Central memory CD8-positive, alpha-beta T cell (primary cell): ENCODE results near the gene SCP2.

Experiments
- ATAC-seq: fragments of 150-1000 bp; cut with Tn5 transposase; replicated peaks from 2 replicates; pipeline ENCODE4 v1.10.0; 2022; ENCODE audit warnings: mild to moderate bottlenecking, moderate FRiP score, moderate number of reproducible peaks; ENCODE audit not compliant: poor library complexity, severe bottlenecking; ENCODE audit errors: extremely low read depth
- DNase-seq, 2 donors: peaks; one replicate each; pipeline ENCODE4 v3.0.0; 2021; ENCODE audit warnings: low spot score in 2 of 2
- H3K27ac Mint-ChIP-seq: one replicate; pipeline ENCODE4 v1.8.0; 2022; ENCODE audit warnings: low read depth, mild to moderate bottlenecking, moderate library complexity, mixed read lengths
- H3K27me3 Mint-ChIP-seq: one replicate; pipeline ENCODE4 v1.8.0; 2022; ENCODE audit warnings: mixed read lengths
- H3K36me3 Mint-ChIP-seq: one replicate; pipeline ENCODE4 v1.8.0; 2022; ENCODE audit warnings: mild to moderate bottlenecking, moderate library complexity, mixed read lengths; ENCODE audit not compliant: insufficient read depth
- H3K4me1 Mint-ChIP-seq: one replicate; pipeline ENCODE4 v1.8.0; 2022; ENCODE audit warnings: mixed read lengths
- H3K4me3 Mint-ChIP-seq: one replicate; pipeline ENCODE4 v1.8.0; 2022; ENCODE audit warnings: mild to moderate bottlenecking, moderate library complexity, mixed read lengths
- H3K9me3 Mint-ChIP-seq: one replicate; pipeline ENCODE4 v1.8.0; 2022; ENCODE audit warnings: mixed read lengths

SCP2 gene

DNA sequence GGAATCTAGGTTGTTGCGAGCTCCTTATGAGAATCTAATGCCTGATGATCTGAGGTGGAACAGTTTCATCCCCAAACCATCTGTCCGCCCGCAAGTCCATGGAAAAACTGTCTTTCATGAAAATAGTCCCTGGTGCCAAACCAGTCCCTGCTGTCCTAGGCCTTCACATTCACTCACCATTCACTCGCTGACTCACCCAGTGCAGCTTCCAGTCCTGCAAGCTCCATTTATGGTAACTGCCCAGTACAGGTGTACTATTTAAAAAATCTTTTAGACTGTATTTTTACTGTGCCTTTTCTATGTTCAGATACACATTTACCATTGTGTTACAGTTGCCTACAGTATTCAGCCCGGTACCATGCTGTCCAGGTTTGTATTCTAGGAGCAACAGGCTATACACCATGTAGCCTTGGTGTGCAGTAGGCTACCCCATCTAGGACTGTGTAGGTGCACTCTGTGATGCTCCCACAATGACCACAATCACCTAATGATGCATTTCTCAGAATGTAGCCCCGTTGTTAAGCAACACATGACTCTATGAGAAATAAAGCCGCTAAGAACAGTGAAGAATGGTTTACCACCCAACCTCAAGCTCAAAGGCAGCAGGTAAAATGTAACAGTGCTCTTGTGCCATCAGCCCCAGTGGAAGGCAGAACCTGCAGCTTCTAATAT lies 7.9 kb upstream of the SCP2 start:
- H3K27me3 Mint-ChIP-seq, result no peaks in the 10 kb centered on the region
- DNase-seq (no peak), ATAC-seq (peak; percentile 62)
- peaks cover 26% of the 10 kb centered on the region for H3K4me1 Mint-ChIP-seq
- H3K9me3 Mint-ChIP-seq, result no peaks in the 10 kb centered on the region
- peaks cover 11% of the 10 kb centered on the region for H3K36me3 Mint-ChIP-seq
- H3K27ac Mint-ChIP-seq, result peak overlapping the region; percentile 90
- peak overlapping the region; percentile 82 for H3K4me3 Mint-ChIP-seq

DNA sequence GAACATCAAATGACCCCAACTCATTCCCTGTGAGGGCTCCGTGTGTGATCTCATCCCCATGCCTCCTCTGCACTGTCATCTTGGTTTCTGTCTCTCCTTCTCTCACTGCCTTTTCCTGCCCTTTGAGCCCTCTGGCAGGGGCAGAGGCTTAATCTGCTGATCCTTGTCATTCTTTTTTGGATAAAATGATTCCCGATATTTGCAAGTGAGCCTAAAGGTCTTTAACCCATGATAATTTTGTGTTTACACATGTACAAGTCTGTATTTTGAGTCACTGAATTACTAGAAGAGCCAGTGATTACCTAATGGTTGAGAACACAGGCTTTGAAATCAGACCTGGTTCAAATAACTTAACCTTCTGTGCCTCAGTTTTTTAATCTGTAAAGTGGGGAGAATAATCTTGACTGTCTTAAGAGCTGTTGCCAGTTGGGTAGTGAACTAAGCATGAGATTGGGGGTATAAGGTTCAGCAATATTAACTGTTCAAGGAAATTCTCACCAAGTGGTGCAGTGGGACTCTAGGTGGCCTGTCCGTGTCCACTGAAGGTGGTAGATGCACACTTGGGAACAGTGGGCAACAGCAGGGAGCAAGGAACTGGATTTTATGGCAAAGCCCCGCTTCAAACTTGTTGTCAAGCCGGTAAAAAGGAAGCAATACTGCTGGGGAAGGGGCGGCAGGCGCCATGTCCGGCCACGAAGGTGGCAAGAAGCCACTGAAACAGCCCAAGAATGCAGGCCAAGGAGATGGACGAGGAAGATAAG lies 7.2 kb upstream of the SCP2 start:
- Mint-ChIP-seq H3K4me3 (peak overlapping the region; percentile 82), H3K27ac (peak overlapping the region; percentile 90), H3K27me3 (no peaks in the 10 kb centered on the region)

DNA sequence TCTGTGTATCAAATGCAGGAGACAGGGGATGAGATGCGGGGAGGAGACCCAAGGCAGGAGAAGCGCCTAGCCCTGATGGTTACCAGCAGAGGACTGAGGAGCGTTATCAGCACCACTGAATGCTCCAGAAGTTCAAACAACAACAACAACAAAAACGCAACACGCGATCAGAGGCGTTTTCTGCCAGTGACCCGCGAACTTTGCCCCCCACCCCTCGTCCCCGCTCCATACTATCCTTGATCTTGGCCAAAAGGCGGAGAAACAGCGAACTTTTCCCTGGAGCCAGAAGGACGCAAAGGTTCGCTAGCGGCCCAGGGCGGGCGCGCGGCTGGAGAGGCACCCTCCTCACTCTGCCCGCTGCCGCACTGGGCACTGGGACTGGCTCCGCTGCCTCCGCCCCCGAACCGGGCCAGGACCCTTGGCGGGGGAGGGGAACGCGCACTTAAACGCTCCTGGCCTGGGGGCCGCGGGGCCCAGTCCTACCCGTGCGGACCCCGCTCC lies 6.2 kb upstream of the SCP2 start:
- H3K9me3 Mint-ChIP-seq, result no peaks in the 10 kb centered on the region
- peaks cover 26% of the 10 kb centered on the region for H3K4me1 Mint-ChIP-seq
- ATAC-seq (no peak), DNase-seq (no peak)
- H3K27me3 Mint-ChIP-seq, result no peaks in the 10 kb centered on the region
- H3K27ac Mint-ChIP-seq, result peak overlapping the region; percentile 90
- H3K4me3 Mint-ChIP-seq, result peak overlapping the region; percentile 82
- peaks cover 11% of the 10 kb centered on the region for H3K36me3 Mint-ChIP-seq

More for the DNA sequence above, 7.2 kb upstream of the SCP2 start:
- DNase-seq (no peak), ATAC-seq (no peak)
- no peaks in the 10 kb centered on the region for H3K9me3 Mint-ChIP-seq
- H3K36me3 Mint-ChIP-seq, result peaks cover 11% of the 10 kb centered on the region
- peaks cover 26% of the 10 kb centered on the region for H3K4me1 Mint-ChIP-seq

DNA sequence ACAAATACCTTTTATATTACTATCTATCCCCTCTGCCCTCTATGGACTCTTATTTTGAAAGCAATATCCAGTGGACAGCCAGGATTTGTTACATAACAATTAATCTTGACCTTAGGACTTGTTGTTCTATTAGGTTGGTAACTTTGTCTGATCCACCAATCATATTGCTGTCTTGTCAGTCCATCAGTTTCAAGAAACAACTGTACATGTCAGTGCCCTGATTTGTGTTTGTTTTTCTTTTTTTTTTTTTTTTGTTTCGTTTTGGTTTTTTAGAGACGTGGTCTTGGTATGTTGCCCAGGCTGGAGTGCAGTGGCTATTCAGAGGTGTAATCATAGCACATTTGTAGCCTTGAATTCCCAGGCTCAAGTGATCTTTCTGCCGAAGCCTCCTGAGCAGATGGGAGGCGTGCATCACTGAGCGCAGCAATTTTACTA lies 1.5 kb upstream of the SCP2 start:
- Mint-ChIP-seq H3K4me3 (peak overlapping the region; percentile 83), H3K4me1 (peaks cover 25% of the 10 kb centered on the region), H3K36me3 (peaks cover 11% of the 10 kb centered on the region), H3K27me3 (no peaks in the 10 kb centered on the region), H3K27ac (no peak overlapping the region), H3K9me3 (no peaks in the 10 kb centered on the region)
- DNase-seq, result no peak
- no peak for ATAC-seq

DNA sequence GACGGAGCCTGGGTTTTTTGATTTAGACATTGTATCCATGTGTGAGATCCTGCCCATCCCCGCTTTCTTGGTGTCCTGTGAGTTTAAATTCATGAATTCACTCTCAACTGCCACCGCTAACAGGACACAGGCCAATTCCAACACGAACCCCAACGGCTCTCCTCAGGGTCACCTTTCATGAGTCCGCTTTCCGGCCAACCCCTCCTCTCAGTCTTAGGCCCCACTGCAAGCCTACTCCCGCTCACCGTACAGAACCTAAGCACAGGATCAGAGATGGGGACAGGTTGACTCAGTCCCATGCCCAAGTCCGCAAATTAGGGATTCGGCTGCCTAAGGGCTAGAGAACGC lies 238 bp upstream of the SCP2 start:
- ATAC-seq (peak; percentile 7), DNase-seq (no peak)
- Mint-ChIP-seq H3K9me3 (no peaks in the 10 kb centered on the region), H3K27ac (peak overlapping the region; percentile 32), H3K27me3 (no peaks in the 10 kb centered on the region), H3K4me3 (peak overlapping the region; percentile 83), H3K4me1 (peaks cover 19% of the 10 kb centered on the region), H3K36me3 (peaks cover 8% of the 10 kb centered on the region)

DNA sequence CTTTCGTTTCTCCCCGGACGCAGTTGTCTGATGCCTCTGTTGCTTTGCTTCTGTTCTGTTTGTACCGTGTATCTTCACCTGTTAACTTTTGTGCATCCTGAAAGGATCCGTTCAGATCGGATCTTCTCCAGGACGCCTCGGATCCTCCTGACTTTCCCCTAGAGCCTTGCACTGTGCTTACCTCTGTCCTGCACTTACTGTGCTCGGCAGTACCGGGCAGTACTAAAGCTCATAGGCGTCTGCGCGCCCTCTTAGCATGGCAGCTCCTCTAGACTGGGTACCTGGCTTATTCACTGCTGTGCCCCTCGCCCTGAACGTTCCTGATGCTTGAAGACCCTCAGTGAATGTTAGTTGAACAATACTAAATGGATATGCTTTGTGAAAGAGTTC lies 934 bp downstream of the SCP2 start:
- H3K27me3 Mint-ChIP-seq, result no peaks in the 10 kb centered on the region
- H3K9me3 Mint-ChIP-seq, result no peaks in the 10 kb centered on the region
- H3K36me3 Mint-ChIP-seq, result peaks cover 8% of the 10 kb centered on the region
- H3K4me3 Mint-ChIP-seq, result peak overlapping the region; percentile 83
- H3K4me1 Mint-ChIP-seq, result peaks cover 18% of the 10 kb centered on the region
- DNase-seq (no peak), ATAC-seq (peak; percentile 33)
- H3K27ac Mint-ChIP-seq, result peak overlapping the region; percentile 81

DNA sequence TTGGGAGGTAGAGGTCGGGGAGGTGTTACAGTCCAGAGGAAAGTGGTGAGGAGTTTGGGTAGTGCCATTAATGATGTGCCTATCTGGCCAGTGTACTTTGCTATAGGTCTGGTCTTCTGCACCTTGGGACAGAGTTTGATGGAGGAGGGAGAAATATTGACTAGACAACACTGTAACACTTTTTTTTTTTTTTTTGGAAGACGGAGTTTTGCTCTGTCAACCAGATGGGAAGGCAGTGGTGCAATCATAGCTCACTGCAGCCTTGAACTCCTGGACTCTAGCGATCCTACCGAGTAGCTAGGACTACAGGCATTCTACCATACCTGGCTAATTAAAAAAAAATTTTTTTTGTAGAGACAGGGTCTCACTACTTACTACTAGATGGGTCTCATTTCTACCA lies 1.9 kb downstream of the SCP2 start:
- peaks cover 18% of the 10 kb centered on the region for H3K4me1 Mint-ChIP-seq
- H3K27me3 Mint-ChIP-seq, result no peaks in the 10 kb centered on the region
- no peak overlapping the region for H3K27ac Mint-ChIP-seq
- H3K36me3 Mint-ChIP-seq, result peaks cover 8% of the 10 kb centered on the region
- no peaks in the 10 kb centered on the region for H3K9me3 Mint-ChIP-seq
- ATAC-seq, result no peak
- no peak overlapping the region for H3K4me3 Mint-ChIP-seq
- DNase-seq, result no peak

DNA sequence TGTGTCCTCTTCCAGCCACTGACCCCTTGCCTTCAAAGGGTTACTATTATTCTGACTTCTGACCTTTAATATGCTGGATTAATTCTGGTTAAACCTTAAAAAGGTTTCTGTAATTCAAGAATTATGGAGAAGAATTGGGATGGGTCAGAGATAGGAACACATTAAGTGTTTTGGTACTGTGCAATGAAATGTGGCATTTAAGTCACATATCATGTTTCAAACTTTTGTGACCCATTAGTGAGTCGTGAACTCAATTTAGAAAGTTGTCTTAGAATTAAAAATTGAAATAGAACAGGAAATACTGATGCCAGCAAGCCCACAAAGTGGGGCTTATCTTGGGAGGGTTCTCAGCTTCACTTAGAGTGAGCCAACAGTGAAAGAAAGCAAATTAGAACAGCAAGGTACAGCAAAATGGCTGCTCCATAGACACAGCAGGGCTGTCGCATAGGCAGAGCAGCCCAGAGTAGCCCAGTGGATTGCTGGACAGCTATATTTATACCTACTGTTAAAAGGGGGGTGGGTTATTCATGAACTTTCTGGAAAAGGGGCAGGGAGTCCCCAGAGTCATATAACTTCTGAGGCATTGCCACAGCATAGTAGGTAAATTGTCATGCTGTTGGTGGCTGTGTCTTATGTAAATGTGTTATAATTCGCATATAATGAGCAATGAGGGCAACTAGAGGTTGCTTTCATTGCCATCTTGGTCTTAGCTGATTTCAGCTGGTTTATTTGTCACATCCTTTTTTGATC lies 10.5 kb downstream of the SCP2 start:
- peaks cover 1% of the 10 kb centered on the region for H3K36me3 Mint-ChIP-seq
- H3K27me3 Mint-ChIP-seq, result no peaks in the 10 kb centered on the region
- no peak for DNase-seq
- ATAC-seq, result no peak
- no peaks in the 10 kb centered on the region for H3K9me3 Mint-ChIP-seq
- peaks cover 6% of the 10 kb centered on the region for H3K4me1 Mint-ChIP-seq
- H3K27ac Mint-ChIP-seq, result no peak overlapping the region
- no peak overlapping the region for H3K4me3 Mint-ChIP-seq

DNA sequence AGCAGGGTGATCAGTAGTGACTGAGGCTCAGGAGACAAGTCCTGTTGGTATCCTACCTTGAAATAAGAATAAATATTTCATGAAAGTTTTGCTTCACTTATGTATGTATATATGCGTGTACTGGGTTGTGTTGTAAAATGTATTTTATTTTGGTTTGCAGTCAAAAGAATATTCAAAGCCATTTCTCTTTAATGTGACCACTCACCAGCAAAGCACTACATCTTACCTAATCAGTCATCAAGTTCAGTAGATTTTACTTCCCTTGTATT lies 11.0 kb downstream of the SCP2 start:
- no peak for DNase-seq
- H3K9me3 Mint-ChIP-seq, result no peaks in the 10 kb centered on the region
- H3K4me3 Mint-ChIP-seq, result no peak overlapping the region
- H3K36me3 Mint-ChIP-seq, result peaks cover 4% of the 10 kb centered on the region
- no peak overlapping the region for H3K27ac Mint-ChIP-seq
- peaks cover 6% of the 10 kb centered on the region for H3K4me1 Mint-ChIP-seq
- H3K27me3 Mint-ChIP-seq, result no peaks in the 10 kb centered on the region
- no peak for ATAC-seq

DNA sequence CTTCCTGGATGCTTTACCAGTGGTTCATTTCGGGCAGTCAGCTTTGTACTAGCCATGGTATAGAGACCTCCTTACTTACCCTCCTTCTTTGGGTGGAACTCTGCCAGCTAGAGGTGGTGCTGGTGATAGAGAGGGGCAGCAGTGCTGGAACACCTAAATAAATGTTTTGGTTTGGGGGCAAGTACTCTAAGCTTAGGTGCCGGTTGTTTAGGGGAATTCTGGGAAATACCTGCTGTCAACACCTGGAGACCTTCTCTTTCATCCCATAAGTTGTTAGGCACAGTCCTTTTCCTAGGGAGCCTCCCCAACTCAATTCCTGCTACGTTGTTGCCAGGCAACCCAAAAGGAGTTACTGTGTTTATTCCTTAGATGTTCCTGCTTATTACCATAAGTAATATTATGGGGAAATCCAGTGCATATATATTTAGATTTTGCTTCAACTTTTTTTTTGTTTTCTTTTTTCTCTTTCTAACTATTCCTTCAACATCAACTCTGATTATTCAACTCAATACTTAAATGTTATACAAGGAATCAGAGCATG lies 16.9 kb downstream of the SCP2 start:
- H3K9me3 Mint-ChIP-seq, result no peaks in the 10 kb centered on the region
- peaks cover 11% of the 10 kb centered on the region for H3K36me3 Mint-ChIP-seq
- H3K4me1 Mint-ChIP-seq, result no peaks in the 10 kb centered on the region
- DNase-seq (no peak), ATAC-seq (no peak)
- H3K27me3 Mint-ChIP-seq, result no peaks in the 10 kb centered on the region
- no peak overlapping the region for H3K4me3 Mint-ChIP-seq
- no peak overlapping the region for H3K27ac Mint-ChIP-seq

DNA sequence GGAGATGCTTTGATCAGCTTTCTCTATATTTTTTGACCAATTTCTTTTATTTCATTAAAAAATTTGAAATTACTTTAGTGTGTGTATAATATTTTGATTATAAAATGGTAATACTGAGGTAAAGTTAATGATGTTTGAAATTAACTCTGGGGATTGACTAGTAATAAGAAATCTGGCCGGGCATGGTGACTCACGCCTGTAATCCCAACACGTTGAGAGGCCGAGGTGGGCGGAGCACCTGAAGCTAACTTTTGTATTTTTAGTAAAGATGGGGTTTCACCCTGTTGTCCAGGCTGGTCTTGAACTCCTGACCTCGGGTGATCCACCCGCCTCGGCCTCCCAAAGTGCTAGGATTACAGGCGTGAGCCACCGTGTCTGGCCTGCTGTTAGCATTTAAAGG lies 17.5 kb downstream of the SCP2 start:
- no peak overlapping the region for H3K27ac Mint-ChIP-seq
- peaks cover 13% of the 10 kb centered on the region for H3K36me3 Mint-ChIP-seq
- DNase-seq (no peak), ATAC-seq (no peak)
- H3K4me1 Mint-ChIP-seq, result no peaks in the 10 kb centered on the region
- no peak overlapping the region for H3K4me3 Mint-ChIP-seq
- H3K27me3 Mint-ChIP-seq, result no peaks in the 10 kb centered on the region
- no peaks in the 10 kb centered on the region for H3K9me3 Mint-ChIP-seq

DNA sequence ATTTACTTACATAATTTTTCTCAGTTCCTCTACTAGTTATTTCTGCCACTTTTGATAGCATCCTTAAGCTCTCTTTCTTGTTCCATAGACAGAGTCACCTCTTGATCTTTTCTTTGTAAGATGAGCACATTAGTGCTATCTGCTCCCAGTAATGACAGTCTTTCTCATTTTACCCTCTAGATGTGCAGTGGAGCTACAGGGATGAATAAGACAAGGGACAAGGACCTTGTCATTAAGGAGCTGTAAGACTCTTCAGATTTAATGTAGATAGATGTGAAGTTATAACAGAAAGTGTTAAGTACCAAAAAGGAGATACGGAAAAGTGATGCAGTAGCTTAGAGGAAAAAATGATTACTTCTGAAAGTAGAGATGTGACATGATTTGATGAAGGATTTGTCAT lies 20.4 kb downstream of the SCP2 start:
- H3K4me1 Mint-ChIP-seq, result no peaks in the 10 kb centered on the region
- H3K36me3 Mint-ChIP-seq, result peaks cover 13% of the 10 kb centered on the region
- no peak for ATAC-seq
- DNase-seq, result no peak
- no peak overlapping the region for H3K4me3 Mint-ChIP-seq
- no peaks in the 10 kb centered on the region for H3K9me3 Mint-ChIP-seq
- no peak overlapping the region for H3K27ac Mint-ChIP-seq
- no peaks in the 10 kb centered on the region for H3K27me3 Mint-ChIP-seq
